GM21825 (cell line): ENCODE data around the gene DBT.
A peak's percentile ranks its signal among the peaks of the same experiment; 100 is the strongest.
"Not testable (repeated sequence)": the region's sequence is repeated elsewhere in the genome, so short reads cannot be mapped to it uniquely, and the experiment has no call there.

Source experiments
- ATAC-seq: cut with Tn5 transposase; IDR thresholded peaks from one replicate; pipeline ENCODE4 v1.9.1; 2021; ENCODE audit warnings: mild to moderate bottlenecking, moderate library complexity; ENCODE audit not compliant: unreplicated experiment

Gene DBT

DNA sequence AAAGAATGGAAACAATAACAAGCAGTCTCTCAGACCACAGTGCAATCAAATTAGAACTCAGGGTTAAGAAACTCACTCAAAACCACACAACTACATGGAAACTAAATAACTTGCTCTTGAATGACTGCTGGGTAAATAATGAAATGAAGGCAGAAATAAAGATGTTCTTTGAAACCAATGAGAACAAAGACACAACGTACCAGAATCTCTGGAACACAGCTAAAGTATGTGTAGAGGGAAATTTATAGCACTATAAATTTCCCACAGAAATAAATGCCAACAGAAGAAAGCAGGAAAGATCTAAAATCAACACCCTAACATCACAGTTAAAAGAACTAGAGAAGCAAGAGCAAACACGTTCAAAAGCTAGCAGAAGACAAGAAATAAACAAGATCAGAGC, 46.9 kb downstream of the DBT start:
- not testable (repeated sequence) for ATAC-seq

DNA sequence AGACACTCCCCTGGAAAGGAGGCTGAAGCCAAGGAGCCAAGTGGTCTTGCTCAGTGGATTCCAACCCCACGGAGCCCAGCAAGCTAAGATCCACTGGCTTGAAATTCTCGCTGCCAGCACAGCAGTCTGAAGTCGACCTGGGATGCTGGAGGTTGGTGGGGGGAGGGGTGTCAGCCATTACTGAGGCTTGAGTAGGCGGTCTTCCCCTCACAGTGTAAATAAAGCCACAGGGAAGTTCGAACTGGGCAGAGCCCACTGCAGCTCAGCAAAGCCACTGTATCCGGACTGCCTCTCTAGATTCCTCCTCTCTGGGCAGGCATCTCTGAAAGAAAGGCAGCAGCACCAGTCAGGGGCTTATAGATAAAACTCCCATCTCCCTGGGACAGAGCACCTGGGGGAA, 49.6 kb downstream of the DBT start:
- ATAC-seq, result not testable (repeated sequence)

- no peak for ATAC-seq
Observed at GRCh38 chr1:100198596-100198995, 51.0 kb downstream of the DBT start.

GRCh38 chr1:100188617-100189016, 61.0 kb downstream of the DBT start:
- ATAC-seq, result no peak

DNA sequence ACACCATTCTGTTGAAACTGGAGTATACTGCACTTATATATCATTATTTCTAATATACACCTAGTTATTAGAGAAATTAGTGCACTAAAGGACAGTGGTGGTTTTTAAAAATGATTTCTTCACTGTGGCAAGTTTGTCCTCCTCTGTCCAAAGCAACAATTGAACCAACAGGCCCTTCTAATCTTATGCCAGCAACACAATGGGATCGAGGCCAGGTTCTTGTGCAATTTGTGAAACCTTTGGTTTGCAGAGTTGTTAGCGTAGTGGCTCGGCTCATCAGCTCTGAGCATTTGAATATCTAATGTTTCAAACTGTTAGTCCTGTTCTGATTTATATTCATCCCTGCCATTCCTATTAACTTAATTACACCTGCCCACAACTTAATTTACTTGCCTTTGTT, 61.7 kb downstream of the DBT start:
- ATAC-seq, result no peak

DNA sequence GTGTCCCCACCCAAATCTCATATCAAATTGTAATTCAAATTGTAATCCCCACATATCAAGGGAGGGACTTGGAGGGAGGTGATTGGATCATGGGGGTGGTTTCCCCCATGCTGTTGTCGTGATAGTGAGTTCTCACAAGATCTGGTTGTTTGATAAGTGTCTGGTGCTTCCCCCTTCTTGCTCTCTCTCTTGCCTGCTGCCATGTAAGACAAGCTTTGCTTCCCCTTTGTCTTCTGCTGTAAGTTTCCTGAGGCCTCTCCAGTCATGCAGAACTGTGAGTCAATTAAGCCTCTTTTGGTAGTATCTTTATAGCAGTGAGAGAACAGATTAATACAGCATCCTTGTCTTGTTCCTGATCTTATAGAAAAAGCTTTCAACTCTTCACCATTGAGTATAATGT, 65.1 kb downstream of the DBT start:
- peak; percentile 75 for ATAC-seq

- no peak for ATAC-seq
Observed at GRCh38 chr1:100183370-100183769, 66.3 kb downstream of the DBT start.

DNA sequence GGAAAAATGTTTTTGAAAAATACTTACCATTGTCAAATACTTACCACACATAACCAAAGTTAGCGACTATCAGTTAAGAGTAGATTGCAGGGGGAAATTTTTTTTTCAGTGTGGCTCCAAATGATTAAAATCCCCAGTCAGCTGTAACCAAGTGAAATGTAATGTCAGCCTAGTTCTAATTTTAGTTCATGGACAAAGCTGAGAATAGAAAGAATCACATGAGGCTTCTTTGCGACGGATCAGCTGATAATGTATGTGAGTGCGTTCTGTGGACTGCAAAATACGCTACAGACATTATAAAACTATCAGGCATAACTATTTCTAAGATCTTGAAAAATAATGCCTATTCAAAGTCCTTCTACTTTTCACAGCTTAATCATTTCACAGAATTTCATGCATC, 71.5 kb downstream of the DBT start, which contains the start of gene LRRC39:
Gene LRRC39, minus strand, starts transcription at position 166 of the 400 bp plus-strand sequence. CDS start 9,740 bp downstream, outside the sequence.
- ATAC-seq, result no peak

DNA sequence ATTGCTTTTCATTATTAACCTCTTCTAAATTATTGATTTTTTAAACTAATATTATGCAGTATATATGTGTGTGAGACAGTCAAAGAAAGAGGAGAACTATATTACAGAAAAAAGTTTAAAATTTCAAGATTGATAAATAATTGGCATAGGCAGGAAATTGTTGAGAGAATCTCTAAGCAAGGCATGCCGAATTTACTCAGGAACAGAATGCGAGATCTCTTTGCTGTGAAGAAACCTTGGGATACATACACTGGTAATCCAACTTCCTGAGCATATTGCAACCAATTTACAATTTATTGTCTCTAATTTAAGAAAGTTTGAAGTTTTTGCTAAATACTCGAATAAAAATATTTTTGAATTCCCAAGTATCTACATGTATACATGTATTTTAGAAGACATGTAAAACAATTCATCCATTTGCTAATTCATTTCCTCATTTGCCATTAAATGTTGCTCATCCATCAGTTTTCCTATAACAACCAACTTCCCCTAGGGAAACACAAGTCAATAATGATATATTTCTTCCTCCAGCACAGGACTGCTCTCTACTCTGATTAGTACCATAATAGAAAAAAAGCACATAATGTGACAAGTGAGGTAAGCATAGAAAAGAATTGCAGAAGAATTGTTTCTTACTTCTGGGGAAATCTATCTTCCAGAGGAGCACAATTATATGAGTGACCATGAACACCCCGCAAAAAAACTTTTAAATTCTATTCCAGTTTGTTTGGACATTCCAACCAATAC, 72.2 kb downstream of the DBT start:
- no peak for ATAC-seq

DNA sequence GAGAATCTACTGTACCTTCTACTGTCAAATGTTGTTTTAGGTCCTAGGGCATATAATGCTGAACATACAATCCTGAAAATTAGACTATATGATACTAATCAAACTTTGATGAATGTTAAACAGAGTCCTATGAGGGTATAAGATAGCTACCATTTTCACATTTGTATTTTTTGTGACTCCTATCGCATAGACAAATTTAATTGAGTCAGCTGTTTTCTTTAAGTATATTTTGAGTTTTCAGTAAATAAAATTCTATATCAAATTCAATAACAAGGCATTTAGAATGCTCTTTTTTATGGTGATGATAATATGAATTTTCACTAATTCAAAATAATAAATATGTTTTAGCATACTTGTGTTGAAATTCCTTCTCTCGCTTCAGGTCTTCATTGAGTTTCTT, 81.6 kb downstream of the DBT start:
- no peak for ATAC-seq

DNA sequence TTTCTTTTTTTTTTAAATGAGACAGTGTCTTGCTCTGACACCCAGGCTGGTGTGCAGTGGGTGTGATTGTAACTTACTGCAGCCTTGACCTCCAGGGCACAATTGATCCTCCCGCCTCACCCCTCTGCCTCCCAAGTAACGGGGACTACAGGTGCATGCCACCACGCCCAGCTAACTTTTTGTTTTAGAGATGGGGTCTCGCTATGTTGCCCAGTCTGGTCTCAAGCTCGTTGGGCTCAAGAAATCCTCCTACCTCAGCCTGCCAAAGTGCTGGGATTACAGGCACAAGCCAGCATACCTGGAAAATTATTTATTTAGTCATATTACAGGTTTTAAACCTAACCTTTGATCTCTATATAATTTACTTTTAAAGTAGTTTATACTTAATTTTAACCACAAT, 84.9 kb downstream of the DBT start:
- ATAC-seq, result no peak

GRCh38 chr1:100164216-100164615, 85.4 kb downstream of the DBT start:
- no peak for ATAC-seq

DNA sequence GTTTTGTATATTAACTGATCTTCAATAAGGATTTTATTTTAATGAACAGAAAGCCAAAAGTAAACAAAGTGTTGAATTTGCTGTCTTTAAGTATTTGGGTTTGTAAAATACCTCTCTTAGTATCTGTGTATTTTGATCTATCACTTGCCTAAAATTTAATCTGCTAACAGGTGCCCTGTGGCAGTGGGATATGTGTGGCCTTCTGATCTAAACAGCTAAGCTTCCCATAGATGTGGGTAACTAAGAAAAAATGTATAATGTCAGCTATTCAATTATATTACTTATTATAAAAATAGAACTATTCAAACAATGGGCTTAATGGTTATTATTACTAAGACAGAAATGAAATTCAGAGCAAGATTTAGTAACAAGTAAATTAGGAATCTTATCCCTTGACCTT, 86.8 kb downstream of the DBT start:
- no peak for ATAC-seq

DNA sequence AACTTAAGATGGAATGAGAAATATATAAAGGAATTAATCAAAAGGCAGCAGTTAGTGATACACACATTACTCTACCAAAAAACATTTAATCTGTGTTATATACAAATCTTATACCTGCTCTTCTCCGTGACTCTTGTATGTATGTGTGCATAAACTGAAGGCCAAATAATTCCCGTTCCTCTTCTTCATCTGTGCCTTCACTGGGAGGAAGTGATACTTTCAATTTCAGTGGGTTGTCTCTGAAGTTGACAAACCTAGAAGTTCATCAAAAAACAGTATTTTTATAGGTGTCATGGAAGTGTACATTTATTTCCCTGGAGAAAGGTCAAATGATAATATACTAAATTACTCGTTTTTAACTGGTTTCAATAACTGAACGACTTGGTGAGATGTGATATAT, 97.4 kb downstream of the DBT start:
- peak; percentile 84 for ATAC-seq

DNA sequence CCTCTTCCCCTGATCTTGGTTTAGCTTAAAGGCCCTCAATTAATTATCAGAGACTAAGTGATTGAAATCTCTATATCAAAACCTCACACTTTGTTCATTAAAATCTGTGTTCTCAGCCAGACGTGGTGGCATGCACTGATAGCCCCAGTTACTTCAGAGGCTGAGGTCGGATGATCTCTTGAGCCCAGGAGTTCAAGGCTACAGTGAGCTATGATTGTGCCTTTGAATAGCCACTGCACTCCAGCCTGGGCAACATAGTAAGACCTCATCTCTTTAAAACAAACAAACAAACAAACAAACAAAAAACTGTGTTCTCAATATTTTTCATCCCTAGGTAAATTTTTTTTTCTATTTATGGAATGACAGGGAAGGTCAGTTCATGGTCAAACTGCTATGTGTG, 98.0 kb downstream of the DBT start:
- ATAC-seq, result no peak

DNA sequence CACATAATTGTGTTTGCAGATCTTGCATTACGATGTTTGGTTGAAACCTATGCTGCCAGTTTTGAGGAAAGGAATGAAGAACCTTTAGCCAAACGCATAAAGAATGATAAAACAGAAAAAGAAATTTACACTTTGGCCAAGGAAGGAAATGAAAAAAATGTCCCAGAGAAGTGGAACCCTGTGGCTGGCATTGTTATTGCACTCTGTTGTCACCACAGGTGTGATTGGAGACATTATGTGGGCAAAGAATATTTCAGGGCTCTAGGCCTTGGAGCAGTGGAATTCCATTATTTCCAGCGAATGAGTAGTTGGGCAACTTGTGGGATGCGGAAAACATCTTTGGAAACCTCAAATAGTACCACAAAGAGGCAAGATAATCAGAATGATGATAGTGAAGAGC, 101.8 kb downstream of the DBT start:
- no peak for ATAC-seq

GRCh38 chr1:100146958-100147357, 102.7 kb downstream of the DBT start:
- ATAC-seq, result no peak

GRCh38 chr1:100145116-100145515, 104.5 kb downstream of the DBT start:
- ATAC-seq, result no peak

DNA sequence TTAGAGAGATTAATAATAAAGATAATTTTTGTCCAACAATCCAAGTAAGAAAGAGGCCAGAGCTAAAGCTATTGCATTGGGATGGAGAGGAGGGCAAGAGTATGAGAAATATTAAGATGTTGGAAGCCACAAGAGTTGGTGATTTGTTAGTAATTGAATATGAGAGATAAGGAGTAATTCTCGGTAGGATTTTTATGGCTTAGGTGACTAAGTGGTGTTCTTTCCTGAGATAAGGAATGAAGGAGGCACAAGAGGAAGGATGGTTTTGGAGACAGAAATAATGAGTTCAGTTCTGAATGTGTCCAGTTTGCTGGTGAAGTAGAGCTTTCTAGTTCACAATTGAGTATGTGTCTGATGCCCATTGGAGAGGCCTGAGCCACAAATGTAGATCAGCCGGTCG, 107.3 kb downstream of the DBT start:
- ATAC-seq, result no peak

- no peak for ATAC-seq
Observed at GRCh38 chr1:100141192-100141591, 108.4 kb downstream of the DBT start.

GRCh38 chr1:100137602-100138001, 112.0 kb downstream of the DBT start:
- no peak for ATAC-seq
